Activated CD4-positive, alpha-beta T cell treated with anti-CD3 and anti-CD28 coated beads, Interleukin-2, amount 50 U/mL, for 4 hours (primary cell): ENCODE results near the gene FAM136A.
"Not testable (repeated sequence)": the region's sequence is repeated elsewhere in the genome, so short reads cannot be mapped to it uniquely, and the experiment has no call there.

Source experiments
- DNase-seq, 2 experiments: peaks; one replicate each; pipeline ENCODE4 v3.0.0-alpha.2; 2020

FAM136A gene

GRCh38 chr2:70283500-70284191 lies 18.2 kb downstream of the FAM136A start:
- DNase-seq, result no peak

- no peak for DNase-seq
These were observed 19.4 kb downstream of the FAM136A start for GRCh38 chr2:70282439-70282838.

GRCh38 chr2:70280242-70280798 lies 21.5 kb downstream of the FAM136A start:
- DNase-seq, result no peak

- DNase-seq, result no peak
These were observed 31.5 kb downstream of the FAM136A start for GRCh38 chr2:70270323-70270722.

GRCh38 chr2:70269422-70270302 lies 32.2 kb downstream of the FAM136A start:
- not testable (repeated sequence) for DNase-seq

GRCh38 chr2:70266925-70267324 lies 34.9 kb downstream of the FAM136A start:
- DNase-seq, result not testable (repeated sequence)

- no peak for DNase-seq
These were observed 40.4 kb downstream of the FAM136A start for GRCh38 chr2:70261501-70261900.

- DNase-seq, result no peak
These were observed 43.4 kb downstream of the FAM136A start for GRCh38 chr2:70258532-70258875.

GRCh38 chr2:70255637-70256314 lies 46.1 kb downstream of the FAM136A start:
- no peak for DNase-seq

- DNase-seq, result no peak
These were observed 51.4 kb downstream of the FAM136A start for GRCh38 chr2:70250434-70250833.

- DNase-seq, result peak; percentile 97 to 98
These were observed 53.6 kb downstream of the FAM136A start, which contains the start of gene TIA1 for GRCh38 chr2:70248181-70248847. Gene TIA1 (minus strand): TSS chr2:70248628. CDS start chr2:70248430, 198 bp downstream.

GRCh38 chr2:70247364-70248180 lies 54.3 kb downstream of the FAM136A start:
- no peak for DNase-seq
